Embryonic facial prominence (tissue), 1 donor: ENCODE measurements around the gene OPN3.
A peak's percentile ranks its signal among the peaks of the same experiment; 100 is the strongest.

Experiments used
- DNase-seq: peaks from one replicate; pipeline ENCODE4 v3.0.0-alpha.2; 2016; ENCODE audit errors: extremely low spot score

The OPN3 gene

GRCh38 chr1:241617426-241617825, 22.7 kb downstream of the OPN3 start:
- no peak for DNase-seq

GRCh38 chr1:241615043-241615974, 24.9 kb downstream of the OPN3 start:
- no peak for DNase-seq

GRCh38 chr1:241614572-241614971, 25.6 kb downstream of the OPN3 start:
- DNase-seq = no peak

GRCh38 chr1:241614144-241614543, 26.0 kb downstream of the OPN3 start:
- DNase-seq = no peak

- DNase-seq = no peak
These were observed 27.4 kb downstream of the OPN3 start for GRCh38 chr1:241612533-241613477.

GRCh38 chr1:241611736-241612135, 28.4 kb downstream of the OPN3 start:
- no peak for DNase-seq

GRCh38 chr1:241611063-241611462, 29.1 kb downstream of the OPN3 start:
- peak; percentile 31 for DNase-seq

GRCh38 chr1:241610056-241610815, 29.9 kb downstream of the OPN3 start:
- no peak for DNase-seq

GRCh38 chr1:241608379-241609033, 31.7 kb downstream of the OPN3 start:
- no peak for DNase-seq

GRCh38 chr1:241607497-241607896, 32.7 kb downstream of the OPN3 start:
- no peak for DNase-seq

- DNase-seq = no peak
These were observed 33.6 kb downstream of the OPN3 start for GRCh38 chr1:241606544-241606943.

- DNase-seq = no peak
These were observed 34.9 kb downstream of the OPN3 start for GRCh38 chr1:241605146-241605805.

- no peak for DNase-seq
These were observed 36.4 kb downstream of the OPN3 start for GRCh38 chr1:241603731-241604245.

GRCh38 chr1:241600496-241600901, 39.7 kb downstream of the OPN3 start:
- no peak for DNase-seq

- no peak for DNase-seq
These were observed 41.9 kb downstream of the OPN3 start for GRCh38 chr1:241598249-241598648.

GRCh38 chr1:241596633-241597032, 43.5 kb downstream of the OPN3 start:
- DNase-seq = no peak

GRCh38 chr1:241593186-241593585, 47.0 kb downstream of the OPN3 start:
- no peak for DNase-seq

- no peak for DNase-seq
These were observed 47.8 kb downstream of the OPN3 start for GRCh38 chr1:241592273-241592958.

GRCh38 chr1:241591736-241592135, 48.4 kb downstream of the OPN3 start:
- DNase-seq = no peak

- no peak for DNase-seq
These were observed 48.9 kb downstream of the OPN3 start for GRCh38 chr1:241591317-241591716.
